Ureter (tissue), 1 donor: ENCODE results near the gene C2CD2. TPM values are rescaled to one million over a fixed set of nuclear protein-coding genes. Genes with fewer than 3 reads are reported as not detected.
"Not testable (repeated sequence)": the region's sequence is repeated elsewhere in the genome, so short reads cannot be mapped to it uniquely, and the experiment has no call there.

Experiments used
- DNase-seq: peaks from one replicate; pipeline ENCODE4 v3.0.0-alpha.2; 2020; ENCODE audit warnings: low spot score
- total RNA-seq: library from RNA; stranded (reverse); gene quantifications from one replicate; pipeline ENCODE4 v1.2.4, GENCODE V29; 2023
- donor health status: DM: yes; HTN: yes; CAD: no.

The C2CD2 gene
- total RNA-seq, 1 donor from 2014 or later = 66.4 TPM

DNA sequence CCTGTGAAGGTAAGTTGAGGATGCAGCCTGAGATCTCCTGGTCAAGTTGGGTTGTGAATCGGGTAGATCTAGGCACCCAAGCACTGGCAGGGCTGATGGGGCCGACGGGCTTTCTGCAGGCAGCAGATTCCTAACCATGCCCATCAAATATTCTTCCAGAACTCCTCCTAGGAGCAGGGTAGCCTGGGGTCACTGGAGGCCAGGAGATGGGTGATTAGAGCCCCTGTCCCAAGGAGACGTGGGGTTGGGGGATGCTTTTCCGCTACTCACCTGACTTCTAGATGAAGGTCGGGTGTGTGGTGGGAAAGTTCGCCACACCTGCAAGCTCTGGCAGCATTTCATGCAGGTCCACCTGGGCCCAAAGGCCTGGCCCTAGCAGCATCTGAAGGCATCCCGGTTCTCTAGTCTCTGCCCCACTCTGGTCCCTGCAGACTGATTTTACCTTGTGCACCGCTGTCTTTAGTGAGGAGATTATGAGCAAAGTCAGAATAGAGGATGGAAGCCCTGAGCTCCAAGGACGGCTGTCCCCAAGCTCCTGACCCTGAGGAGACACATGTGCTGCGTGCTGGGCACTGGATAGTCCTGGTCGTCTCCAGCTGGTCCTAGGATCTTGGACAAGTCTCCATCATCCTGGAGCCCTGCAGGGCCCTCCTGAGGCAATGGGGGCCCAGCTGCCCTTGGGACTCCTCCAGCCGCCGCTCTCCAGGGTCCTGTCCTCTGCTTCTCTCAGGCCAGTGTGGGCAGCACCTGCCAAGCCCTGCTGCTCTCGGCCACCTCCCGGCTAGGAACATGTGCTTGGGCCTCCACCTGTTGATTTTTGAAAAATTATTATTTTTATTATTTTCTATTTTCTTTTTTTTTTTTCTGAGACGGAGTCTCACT lies 21.8 kb upstream of the C2CD2 start:
- peak; percentile 34 for DNase-seq

DNA sequence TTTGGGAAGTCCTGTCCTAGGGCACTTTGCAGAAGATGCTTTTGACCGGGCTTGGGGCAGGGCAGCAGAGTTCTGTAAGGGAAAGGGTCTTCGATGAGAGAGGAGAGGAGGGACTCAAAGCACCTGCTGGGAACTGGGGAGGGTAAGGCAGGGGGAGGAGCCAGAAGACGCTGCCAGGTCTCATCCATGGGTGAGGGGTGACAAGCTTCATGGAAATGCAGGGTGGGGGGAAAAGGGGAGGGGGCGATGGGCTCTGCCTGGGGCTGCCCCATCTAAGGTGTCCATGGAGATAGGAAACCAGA lies 20.9 kb upstream of the C2CD2 start:
- no peak for DNase-seq

DNA sequence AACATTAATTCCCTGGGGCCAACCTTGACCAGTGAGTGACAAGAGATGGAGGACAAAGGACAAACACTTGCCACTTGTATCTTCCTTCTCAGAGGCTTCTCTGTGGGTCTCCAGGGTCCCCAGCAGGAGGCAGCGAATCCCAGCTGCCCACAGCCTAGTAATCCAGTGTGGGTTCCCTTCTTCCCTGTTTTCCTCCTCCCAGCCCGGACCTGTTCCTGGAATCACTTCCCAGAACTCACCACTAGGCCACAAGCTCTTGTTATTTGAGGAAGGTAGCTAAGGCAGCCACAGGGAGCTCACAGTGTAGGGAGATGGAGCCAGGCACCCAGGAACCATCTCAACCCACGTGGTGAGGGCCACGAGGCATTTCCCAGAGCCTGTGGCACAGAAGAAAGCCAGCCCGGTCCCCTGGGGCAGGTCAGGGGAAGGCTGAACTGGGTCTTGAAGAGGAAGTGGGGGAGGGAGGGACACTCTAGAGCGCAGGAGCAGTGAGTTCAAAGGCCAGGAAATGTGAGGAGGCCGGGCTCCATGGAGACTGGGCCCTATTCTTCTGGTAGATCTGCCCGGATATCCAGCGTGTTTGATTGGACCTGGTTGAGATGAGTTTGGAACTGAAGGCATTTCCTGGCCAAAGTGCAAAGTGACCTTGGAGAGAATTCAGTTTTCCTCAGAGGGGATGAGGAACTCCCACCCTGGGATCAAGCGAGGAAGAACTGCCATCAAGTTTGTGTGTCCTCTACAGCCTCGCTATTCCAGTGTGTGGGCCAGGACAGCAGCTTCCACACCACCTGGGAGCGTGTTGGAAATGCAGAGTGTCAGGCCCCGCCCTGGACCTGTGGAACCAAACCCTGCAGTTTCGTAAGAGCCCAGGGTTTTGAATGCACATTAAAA lies 20.3 kb upstream of the C2CD2 start:
- peak; percentile 38 for DNase-seq

DNA sequence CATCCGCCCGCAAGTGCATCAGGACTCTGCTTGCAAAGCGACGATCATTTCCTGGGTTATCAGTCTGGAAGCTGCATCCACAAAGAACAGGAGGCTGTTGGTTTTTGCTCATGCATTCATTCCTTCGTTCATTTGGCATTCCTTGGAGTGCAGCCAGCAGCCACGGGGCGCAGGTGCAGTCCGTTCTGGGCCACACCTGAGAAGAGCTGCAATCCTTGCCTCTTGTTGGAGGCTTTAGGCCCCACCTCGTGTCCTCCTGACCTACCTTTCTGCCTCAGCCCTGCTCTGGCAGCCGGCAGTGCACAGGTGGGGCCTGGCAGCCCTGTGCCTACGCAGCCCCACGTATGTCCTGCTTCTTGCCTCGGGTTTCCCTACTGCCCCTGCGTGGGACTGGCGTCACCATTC lies 19.6 kb upstream of the C2CD2 start:
- peak; percentile 65 for DNase-seq

DNA sequence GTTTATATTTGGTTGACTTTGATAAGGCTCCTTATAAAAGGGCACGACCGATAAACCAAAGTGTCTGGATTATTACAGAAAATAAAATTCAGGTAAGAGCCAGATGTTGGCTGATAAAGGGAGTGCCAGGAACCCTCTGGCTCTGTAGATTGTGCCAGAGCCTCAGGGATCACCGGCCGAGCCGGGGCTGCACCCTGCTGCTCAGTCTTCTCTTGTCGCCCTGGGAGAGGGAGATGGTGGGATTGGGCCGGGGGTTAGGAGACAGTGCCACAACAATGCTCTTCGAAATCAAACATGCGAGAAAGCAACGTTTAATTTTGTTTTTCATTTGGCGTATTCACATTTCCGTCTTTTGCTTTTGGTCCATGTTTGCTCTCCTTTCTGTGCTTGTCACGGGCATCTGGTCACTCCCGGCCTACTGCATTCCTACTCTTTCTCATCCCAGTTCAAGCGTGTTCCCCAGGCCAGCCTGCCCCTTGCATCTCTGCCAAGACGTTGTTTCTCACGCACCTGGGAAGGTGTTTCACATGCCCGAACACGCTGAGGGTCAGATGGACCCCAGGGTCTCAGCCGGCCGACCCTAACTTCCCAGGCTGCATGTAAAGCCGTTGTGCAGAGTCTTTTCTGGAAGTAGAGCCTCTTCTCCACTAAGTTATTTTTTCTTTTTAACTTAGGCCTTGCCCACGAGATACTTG lies 18.8 kb upstream of the C2CD2 start:
- peak; percentile 38 for DNase-seq

DNA sequence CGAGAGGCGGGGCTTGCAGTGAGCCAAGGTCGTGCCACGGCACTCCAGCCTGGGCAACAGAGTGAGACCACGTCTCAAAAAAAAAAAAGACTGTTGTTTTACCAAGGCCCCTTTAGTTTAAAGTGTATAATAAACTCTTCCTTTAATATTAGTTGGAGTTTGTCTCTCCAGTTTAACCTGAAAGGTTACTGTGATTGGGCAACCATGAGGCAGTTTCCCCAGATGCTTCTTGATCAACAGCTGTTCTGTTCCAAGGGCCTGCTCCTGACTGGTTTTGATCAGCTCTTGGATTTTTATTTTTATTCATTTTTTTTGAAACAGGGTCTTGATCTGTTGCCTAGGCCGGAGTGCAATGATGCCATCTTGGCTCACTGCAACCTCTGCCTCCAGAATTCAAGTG lies 18.1 kb upstream of the C2CD2 start:
- DNase-seq = no peak

DNA sequence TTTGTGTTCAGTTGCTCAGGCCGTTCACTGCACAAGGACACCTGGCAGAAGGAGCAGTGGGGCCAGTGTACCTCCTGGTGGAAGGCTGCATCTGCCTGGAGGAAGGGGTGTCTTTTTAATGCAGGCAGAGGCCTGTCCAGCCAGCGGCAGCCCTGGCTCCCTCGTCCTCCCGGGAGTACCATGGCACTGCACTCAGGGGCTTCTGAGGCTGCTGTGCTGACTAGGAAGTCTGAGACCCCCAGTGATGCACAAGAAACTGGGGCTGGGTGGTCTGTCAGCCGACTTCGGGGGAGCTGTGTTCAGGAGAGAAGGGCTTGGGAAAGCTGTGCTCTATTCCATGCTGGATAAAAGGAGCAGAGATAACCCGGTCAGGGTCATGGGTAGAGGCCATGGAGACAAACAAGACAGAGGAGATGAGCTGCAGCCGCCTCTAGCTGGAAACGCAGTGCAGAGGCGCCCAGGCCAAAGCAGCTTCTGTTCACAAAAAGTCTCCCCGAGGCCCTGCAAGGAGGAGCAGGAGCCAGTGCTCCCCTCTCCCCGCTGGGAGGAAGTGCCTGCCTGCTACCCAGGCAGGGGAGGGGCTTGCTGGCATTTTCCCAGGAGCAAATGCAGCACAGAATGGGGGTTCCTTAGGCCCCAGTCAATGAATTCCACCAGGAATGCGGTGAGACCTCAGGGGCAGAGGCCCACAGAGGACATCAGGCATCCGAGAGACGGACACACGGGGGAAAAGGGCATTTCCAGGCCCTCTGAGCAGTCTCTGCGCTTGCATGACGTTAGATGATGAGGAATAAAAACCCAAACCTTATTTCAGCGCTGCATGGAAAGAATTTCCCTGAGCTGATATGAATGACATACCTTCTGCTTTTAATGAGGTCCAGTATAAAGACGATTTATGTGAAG lies 17.2 kb upstream of the C2CD2 start:
- DNase-seq = no peak

DNA sequence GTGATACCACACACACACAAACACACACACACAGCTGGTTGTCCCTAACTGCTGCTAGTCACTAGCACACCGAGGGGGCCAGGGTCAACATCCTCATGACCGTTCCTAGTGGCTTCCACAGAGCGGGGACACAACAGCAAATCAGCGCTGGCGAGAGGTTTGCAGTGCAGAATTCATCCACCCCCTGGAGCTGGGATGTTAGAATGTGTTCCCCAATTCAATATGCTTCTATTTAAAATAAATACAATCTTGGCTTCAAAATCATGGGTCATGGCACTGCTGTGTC lies 16.2 kb upstream of the C2CD2 start:
- DNase-seq = no peak

DNA sequence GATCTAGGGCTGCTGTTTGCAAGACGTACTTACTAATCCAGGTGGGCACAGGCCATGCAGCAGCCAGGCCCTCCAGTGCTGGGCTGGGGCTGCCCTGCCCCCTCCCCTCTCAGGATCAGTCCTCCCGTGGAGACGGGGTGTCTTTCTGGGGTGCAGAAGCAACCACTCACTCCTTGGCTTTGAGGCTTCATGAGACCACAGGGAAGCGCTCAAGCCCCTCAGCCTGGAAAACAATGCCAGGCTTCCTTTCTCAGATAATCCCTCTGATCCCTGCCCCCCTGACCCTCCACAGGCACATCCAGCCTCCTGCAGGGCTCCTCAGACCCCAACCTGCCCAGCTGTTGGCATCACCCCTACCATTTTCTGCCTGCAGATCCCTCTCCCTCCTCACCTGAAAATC lies 13.9 kb upstream of the C2CD2 start:
- peak; percentile 38 for DNase-seq

DNA sequence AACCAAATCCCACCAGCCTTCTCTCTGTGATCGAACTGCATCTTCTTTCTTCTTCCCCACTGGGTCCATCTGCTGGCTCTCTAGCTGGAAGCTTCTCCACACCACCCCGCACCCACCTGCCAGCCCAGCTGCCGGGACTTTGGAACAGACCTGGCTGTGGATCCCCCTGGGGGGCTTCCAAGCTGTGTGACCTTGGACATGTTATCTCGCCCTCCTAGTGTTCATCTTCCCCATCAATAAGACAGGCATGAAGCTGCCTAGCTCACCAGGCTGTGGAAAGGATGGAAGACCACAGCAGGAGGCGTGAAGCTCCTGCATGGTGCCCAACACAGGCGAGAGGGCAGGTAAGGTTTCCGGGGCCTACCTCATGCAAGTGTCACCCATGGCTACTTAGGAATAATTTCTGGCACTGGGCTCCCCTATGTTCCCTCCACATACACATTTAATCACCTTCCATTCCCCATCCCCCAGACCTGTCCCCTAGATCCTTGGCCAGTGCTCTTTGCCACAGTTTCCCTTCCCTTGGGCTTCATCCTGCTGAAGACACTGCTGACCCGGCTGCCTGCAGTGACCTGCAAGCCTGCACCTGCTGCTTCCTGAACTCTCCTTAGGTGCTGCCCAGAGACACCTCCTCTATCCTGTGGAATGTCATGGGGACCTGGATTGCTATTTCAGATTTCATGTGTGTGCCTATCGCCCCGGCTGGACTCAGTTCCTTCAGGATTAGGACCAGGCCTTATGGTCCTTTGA lies 13.2 kb upstream of the C2CD2 start:
- DNase-seq = peak; percentile 40

DNA sequence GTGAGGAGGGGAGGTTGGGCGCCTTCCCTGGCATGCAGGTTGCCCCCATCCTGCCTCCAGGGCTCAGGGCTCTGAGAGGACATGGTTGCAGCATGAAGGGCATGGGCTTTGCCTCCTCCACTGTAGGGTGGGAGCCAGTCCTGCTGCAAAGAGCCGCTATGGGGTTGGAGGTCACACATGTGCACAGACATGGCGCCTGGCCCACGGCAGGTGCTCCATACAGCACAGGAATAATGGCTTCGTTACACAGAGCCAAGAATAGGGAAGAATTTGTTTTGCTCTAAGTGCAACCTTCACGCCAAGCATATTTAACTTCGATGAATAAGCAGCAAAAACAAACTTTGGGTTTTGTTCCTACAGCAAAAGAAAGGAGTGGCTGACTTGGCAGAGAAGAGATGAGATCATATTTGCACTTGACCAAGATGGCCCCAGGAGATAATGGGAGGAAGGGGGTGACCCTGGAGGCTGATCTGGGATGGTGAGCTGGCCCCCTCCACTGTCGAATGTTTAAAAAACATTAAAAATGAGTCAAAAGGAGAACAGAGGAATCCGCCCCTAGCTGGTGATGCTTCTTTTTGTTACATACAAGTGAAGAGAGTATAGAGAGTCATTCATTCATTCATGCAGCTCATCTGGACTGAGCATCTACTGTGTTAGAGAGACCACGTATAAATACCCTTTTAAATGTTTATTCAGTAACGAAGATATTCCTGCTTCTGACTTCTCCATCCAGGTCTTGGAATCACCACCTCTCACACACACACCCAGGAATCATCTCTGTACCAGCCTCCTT lies 12.4 kb upstream of the C2CD2 start:
- no peak for DNase-seq

DNA sequence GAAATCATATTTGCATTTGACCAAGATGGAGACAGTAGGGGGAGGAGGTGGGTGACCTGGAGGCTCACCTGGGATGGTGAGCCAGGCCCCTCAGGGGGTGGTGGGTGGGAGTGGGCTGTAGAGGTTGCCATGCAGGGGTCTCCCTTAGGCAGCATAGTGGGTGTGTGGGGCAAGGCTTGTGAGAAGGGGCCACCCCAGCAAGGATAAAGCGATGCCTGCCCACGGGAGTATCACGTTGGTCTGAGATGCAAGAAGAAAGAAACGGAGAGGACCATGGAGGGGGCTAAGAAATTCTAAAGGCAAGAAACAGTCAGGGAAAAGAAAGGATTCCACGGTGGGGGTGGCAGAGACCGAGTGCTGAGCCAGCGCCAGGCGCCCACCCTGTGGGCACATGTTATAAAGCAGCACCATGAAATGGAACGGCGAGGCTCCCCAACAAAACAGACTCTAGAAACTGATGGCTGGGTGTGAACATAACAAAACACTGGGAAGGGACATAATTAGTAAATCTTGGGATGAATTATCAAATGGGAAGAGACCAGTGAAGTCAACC lies 11.7 kb upstream of the C2CD2 start:
- DNase-seq = no peak

DNA sequence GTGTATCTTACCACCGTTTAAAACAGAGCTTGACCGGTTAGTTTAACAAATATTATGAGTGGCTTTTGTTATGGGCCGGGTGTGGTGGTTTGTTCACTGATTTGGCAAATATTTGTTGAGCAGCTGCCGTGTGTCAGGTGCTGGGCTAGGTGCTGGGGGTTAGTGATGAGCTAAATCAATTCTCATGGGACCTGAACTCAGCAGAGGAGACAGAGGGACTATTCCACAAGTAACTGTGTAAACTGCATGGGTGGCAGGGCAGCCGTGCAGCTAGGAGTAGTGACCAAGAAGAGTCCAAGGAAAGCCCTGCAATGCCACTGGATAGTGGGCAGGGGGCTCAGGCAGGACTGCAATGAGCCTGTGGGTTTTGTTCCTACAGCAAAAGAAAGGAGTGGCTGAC lies 11.2 kb upstream of the C2CD2 start:
- DNase-seq = no peak

DNA sequence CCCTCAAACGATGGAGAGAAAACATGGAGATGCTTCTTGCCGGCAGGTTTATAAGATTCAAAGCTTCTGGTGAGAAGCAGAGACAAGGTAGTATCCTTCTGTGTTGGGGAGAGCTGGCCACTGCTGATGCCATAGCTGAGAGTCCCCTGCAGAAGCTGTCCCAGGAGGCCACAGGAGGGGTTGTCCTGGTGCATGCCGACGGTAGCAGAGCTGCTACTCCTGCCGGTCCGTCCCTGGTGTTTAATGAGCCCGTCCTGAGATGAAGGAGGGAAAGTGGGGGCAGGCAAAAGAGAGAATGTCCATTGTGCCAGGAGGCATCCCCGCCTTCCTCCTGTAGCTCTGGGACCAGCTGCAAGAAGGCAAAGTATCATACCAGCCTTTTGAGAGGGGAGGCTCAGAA lies 10.4 kb upstream of the C2CD2 start:
- no peak for DNase-seq

DNA sequence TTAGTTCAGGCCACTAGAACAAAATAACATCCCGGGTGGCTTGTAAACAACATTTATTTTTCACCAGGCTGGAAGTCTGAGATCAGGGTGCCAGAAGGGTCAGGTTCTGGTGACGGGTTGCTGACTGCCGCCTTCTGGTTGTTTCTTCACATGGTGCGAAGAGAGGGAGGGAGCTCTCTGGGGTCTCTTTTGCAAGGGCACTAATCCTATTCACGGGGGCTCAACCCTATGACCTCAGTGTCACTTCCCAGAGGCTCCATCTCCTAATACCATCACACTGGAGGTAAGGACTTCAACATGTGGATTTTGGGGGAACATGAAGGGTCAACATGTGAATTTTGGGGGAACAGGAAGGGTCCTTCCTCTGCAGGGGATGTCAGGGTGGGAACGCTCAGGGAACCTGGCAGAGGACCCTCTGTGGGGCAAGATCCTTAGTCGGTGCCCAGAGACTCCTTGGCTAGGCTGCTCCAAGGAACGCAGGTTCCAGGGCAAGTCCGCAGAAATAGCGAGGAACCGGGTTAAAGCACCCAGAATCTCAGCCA lies 8.7 kb upstream of the C2CD2 start:
- no peak for DNase-seq

DNA sequence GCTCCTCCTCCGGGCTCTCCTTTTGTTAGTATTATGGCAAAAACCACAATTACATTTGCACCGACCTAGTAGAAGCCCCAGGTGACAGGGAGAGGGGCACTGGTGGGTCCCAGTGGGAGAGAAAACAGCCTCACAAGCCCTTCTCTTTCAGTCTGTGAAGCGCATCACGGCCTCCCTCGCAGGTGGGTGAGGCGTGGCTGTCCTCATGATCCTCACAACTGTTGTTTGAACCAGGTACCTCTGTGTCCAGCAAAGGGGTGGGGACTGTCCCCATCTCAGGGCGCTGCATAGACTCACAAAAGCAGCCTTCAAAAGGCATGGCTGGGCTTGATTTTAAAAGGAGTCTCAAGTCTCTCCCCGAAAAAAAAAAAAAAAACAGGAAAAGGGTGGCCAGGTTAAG lies 7.9 kb upstream of the C2CD2 start:
- peak; percentile 39 for DNase-seq

DNA sequence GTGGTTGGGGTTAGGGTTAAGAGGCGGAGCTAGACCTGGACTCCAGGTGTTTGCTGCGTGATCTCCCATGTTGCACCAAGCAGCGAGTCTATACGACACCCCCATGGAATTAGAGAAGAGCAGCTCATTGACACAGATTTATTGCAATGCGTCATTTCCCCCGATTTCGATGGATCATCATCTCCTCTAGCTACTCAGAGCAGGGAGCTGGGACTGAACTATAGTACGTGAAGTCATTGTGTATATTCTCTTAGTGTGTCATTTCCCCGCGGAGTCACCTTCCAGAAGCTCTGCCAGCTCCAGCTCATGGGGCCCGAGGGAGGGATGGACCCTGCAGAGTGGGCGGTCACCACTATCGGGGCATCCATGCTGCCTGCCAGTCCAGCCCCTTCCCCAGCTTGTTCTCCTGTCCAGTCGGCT lies 7.5 kb upstream of the C2CD2 start:
- DNase-seq = peak; percentile 29

DNA sequence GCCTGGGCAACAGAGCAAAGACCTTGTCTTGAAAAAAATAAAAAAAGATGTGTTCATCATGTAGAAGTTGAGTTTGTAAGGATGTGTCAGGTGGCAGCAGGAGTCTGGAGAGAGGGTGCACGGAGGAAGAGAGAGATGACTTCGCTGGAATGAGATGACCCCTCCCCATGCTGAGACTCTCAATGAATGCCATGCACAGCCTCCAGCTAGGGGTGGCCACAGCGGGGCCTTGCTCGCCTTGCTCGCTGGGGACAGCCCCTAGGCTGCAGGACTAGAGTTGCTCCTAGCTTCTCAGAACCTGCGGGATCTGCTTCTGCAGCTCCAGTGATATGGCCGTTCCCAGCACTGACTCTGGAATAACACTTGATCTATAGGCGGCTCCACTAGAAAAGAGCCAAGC lies 6.6 kb upstream of the C2CD2 start:
- peak; percentile 35 for DNase-seq

DNA sequence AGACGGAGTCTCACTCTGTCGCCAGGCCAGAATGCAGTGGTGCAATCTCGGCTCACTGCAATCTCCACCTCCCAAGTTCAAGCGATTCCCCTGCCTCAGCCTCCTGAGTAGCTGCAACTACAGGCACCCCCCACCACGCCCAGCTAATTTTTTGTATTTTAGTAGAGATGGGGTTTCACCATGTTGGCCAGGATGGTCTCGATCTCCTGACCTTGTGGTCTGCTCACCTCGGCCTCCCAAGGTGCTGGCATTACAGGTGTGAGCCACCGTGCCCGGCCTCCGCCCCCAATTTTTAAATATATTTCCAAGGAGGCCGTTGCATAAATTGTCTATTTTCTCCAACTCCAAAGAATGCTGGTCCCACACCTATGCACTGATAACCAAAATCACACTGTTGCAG lies 5.9 kb upstream of the C2CD2 start:
- DNase-seq = not testable (repeated sequence)
